ENCODE results near the gene TMEM25.
A peak's percentile ranks its signal among the peaks of the same experiment; 100 is the strongest.
"Not testable (repeated sequence)": the region's sequence is repeated elsewhere in the genome, so short reads cannot be mapped to it uniquely, and the experiment has no call there.

TMEM25 gene

GRCh38 chr11:118532852-118533768 is 2.1 kb downstream of the TMEM25 start:
- DNase-seq, result no peak

- no peak for DNase-seq
These were observed 3.1 kb downstream of the TMEM25 start for GRCh38 chr11:118533769-118534729.

- DNase-seq, result no peak
These were observed 4.3 kb downstream of the TMEM25 start for GRCh38 chr11:118535261-118535660.

- no peak for DNase-seq
These were observed 5.7 kb downstream of the TMEM25 start for GRCh38 chr11:118536726-118537125.

- no peak for DNase-seq
These were observed 6.5 kb downstream of the TMEM25 start for GRCh38 chr11:118537409-118537980.

GRCh38 chr11:118544010-118544646 is 13.1 kb downstream of the TMEM25 start:
- DNase-seq, result no peak

GRCh38 chr11:118544647-118545010 is 13.6 kb downstream of the TMEM25 start:
- DNase-seq, result no peak

GRCh38 chr11:118545533-118545932 is 14.5 kb downstream of the TMEM25 start:
- no peak for DNase-seq

- DNase-seq, result no peak
These were observed 16.1 kb downstream of the TMEM25 start for GRCh38 chr11:118547132-118547531.

GRCh38 chr11:118552341-118552740 is 21.3 kb downstream of the TMEM25 start:
- DNase-seq, result no peak

GRCh38 chr11:118560806-118561205 is 29.8 kb downstream of the TMEM25 start:
- DNase-seq, result no peak

GRCh38 chr11:118565051-118565450 is 34.1 kb downstream of the TMEM25 start:
- DNase-seq, result no peak

GRCh38 chr11:118569670-118570069 is 38.7 kb downstream of the TMEM25 start:
- no peak for DNase-seq

- DNase-seq, result no peak
These were observed 39.8 kb downstream of the TMEM25 start for GRCh38 chr11:118570787-118571186.

GRCh38 chr11:118571701-118572060 is 40.7 kb downstream of the TMEM25 start:
- not testable (repeated sequence) for DNase-seq

- peak; percentile 21 to 57 for DNase-seq
These were observed 41.3 kb downstream of the TMEM25 start, which contains the start of gene ARCN1 for GRCh38 chr11:118572061-118572980. Gene ARCN1 (plus strand): TSS chr11:118572409. CDS start chr11:118572548, 139 bp downstream.

- DNase-seq, result no peak
These were observed 42.1 kb downstream of the TMEM25 start for GRCh38 chr11:118572981-118573550.

GRCh38 chr11:118574636-118575035 is 43.6 kb downstream of the TMEM25 start:
- no peak for DNase-seq

GRCh38 chr11:118577995-118578394 is 47.0 kb downstream of the TMEM25 start:
- not testable (repeated sequence) for DNase-seq

- no peak for DNase-seq
These were observed 50.1 kb downstream of the TMEM25 start for GRCh38 chr11:118581057-118581456.
